ENCODE data around the gene PMF1.
A peak's percentile ranks its signal among the peaks of the same experiment; 100 is the strongest.

PMF1 gene

GRCh38 chr1:156236164-156236563, 23.4 kb downstream of the PMF1 start:
- DNase-seq (ENCODE audit: low read depth) = no peak

- no peak for DNase-seq (ENCODE audit: low read depth)
Observed at GRCh38 chr1:156238248-156238647, 25.4 kb downstream of the PMF1 start.

GRCh38 chr1:156241311-156241811, 28.6 kb downstream of the PMF1 start:
- DNase-seq (ENCODE audit: low read depth) = peak; percentile 72

- no peak for DNase-seq (ENCODE audit: low read depth)
Observed at GRCh38 chr1:156241926-156242325, 29.1 kb downstream of the PMF1 start, which contains the start of gene BGLAP. BGLAP (plus strand) TSS chr1:156242184; CDS start chr1:156242232, 48 bp downstream.

- DNase-seq (ENCODE audit: low read depth) = no peak
Observed at GRCh38 chr1:156242738-156243137, 29.9 kb downstream of the PMF1 start.

DNA sequence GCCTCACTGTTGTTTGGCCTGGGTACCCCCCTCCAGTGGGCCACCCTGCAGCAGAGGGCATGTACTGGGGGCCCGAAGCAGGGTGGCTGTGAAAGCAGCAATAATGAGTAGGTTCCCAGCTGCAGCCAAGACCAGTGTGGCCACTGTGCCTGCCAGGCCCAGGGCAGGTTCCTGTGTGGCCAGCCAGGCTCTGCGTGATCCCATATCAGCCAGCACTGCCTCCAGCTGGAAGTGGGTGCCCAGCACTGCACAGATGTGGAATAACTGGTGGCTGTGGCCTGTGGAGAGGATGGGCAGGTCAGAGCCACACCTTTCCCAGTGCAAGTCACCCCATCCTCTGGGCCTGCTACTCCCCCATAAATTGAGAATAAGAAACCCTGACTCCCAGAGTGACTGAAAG, 31.3 kb downstream of the PMF1 start:
- no peak for DNase-seq (ENCODE audit: low read depth)

DNA sequence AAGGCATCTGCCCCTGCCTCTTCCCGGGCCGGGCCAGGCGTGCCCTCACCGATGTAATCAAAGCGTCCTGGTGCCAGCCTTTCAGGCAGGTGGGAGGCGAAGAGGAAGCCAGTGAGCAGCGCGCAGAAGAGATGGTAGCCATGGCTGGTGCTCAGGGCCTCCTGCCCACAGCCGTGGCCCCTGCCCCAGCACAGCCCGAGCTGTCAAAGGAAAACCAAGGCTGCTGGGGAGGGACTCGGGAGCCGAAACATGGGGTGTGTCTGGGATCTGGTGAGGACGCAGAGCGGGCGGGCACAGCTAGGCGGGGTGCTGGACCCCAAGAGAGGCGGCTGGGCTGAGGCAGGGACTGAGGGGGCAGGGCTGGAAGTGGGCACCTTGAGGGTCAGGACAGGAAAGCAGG, 31.9 kb downstream of the PMF1 start:
- no peak for DNase-seq (ENCODE audit: low read depth)

DNA sequence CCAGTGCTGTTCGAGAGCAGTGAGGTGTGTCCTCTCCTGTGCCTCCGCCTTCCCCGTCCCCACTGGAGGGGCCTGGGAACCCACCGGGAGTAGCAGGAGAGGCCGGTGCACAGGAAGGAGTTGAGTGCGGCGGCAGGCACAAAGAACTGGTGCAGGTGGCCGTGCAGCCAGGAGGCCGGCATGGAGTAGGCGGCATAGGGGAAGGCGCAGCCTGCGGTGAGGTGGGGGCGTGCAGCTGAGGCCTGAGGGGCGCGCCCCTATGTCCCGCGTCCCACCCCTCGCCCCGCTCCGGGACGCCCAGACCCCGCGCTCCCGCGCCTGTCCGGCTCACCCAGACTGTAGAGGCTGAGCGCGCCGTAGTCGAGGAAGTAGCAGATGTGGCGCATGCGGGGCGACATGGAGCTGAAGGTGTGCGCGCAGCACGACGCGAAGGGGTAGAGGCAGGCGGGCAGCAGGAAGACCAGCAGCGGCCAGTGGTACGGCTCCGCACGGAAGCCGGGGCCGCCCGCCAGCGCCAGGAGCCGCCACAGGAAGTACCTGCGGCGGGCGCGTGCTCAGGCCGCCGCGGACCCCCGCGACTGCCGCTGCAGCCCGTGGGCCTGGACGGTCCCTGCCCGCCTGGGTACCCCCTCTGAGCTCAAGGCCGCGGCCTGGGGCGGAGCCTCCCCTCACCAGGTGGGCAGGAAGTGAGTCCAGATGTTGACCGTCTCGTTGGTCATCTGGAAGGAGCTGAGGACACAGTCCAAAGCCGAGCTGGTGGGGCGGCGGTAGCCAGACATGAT, 32.8 kb downstream of the PMF1 start:
- peak; percentile 33 for DNase-seq (ENCODE audit: low read depth)

DNA sequence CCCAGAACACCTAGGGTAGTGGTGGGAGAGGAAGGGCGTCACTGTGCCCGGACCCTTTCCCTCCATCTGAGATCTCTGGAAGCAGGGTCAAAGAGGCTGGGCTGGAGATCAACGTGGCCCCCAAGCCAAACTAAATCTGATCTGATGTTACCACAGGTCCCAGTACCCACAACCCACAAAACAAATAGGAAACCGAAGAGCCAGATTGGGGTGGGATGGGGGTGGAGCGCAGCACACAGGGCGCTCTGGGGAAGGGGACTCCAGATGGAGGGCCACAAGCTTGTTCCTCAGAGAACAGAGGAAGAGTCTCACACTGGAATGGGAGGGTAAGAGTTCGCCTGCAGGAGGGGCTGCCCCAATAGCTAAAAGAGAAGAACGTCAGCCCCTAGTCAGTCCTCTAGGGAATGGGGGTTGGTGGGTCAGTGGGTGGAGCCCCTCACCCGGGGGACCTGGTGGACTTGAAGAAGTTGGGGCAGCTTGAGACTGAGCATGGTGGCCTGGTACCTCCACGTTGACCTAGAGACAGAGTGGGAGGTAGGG, 33.5 kb downstream of the PMF1 start:
- DNase-seq (ENCODE audit: low read depth) = no peak

DNA sequence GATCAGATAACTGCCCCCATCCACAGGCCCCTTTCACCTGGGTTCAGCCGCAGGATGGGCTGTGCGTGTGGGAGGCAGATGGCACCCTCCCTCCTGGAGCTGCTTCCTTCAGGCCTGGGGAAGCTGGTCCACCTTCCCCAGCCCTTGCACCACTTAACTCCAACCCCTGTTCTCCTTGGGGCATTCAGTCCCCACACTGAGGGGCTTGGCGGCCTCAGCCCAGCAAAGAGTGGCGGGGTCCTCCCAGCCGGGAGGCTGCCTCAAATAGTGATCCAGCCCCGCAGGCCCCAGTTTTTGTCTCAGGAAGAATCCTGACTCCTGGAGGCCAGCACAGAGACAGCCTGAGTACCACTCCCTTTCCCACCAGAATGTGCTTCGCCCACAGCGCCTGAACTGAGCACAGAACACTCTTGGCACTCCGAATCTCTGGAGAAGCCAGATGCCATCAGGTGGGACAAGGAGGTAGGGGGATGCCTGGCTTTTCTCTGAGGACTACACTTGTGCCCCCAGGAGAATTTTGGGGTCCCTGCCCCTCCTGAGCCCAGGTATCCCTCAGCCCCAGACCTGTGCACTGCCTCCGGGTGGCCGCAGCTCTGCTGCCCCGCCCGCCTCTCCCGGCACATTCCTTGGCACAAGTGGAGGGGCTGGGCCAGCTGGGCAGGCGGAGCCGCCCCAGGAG, 34.1 kb downstream of the PMF1 start:
- DNase-seq (ENCODE audit: low read depth) = peak; percentile 26

DNA sequence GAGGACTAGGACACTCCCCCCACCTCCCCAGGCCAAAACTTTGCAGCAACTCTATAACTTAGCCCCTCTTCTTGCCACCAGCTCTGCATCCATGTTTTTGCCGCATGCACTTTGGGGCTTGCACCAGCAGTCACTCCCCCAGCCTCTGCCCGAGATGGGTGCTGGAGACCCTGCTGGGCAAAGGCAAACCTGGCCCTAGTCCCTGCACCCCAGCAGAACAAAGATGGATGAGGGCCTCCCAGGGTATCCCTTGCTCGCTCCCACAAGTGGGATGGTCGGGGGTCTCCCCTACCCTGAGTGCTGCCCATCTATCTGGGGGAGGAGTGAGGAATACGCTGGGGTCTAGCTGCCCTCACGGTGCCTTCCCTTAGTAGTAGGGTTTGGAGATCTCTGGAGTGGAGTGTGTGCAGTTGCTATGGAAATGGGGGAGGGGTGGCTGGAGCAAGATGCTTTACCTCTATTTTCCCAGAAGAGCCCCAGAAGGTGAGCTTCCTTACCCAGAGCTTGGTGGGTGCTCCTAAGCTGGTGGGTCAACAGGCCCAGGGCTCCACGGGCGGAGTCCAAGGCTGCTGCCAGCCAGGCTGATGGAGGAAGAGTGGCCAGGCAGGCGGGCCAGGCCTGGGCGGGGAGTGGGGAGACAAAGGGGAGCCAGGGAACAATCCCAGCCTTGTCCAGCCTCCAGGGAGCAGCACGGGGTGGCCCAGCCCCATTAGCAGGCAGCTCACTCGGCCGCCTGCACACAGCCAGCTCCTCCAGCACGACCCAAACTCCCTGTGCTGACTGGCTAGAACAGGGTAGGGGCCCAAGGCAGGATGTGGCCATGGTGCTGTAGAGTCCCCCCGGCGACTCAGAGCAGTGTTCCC, 34.9 kb downstream of the PMF1 start, which contains the start of gene PAQR6:
Gene PAQR6 (minus strand): TSS at position 597 of the 863 bp plus-strand sequence. CDS start 1,325 bp downstream, outside the sequence.
- DNase-seq (ENCODE audit: low read depth) = peak; percentile 18

- no peak for DNase-seq (ENCODE audit: low read depth)
Observed at GRCh38 chr1:156248323-156248683, 35.5 kb downstream of the PMF1 start.

DNA sequence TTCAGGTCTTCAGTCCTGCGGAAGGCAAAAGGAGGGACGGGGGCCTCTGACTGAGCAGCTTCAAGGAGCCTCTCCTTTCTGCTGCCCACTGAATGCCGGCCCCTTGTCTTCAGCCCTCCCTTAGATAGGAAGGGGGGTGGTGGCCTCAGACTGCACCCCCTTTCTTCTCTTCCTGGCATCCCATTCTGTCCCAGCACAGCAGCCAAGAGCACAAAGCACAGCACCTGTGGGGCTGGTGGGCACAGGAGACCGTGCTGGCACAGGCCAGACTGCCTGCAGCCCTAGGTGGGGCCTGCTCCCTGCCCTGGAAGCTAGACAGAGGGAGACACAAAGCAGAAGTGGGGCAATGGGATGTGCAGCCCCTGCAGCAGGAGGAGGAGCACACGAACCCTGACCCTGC, 36.8 kb downstream of the PMF1 start:
- DNase-seq (ENCODE audit: low read depth) = no peak

DNA sequence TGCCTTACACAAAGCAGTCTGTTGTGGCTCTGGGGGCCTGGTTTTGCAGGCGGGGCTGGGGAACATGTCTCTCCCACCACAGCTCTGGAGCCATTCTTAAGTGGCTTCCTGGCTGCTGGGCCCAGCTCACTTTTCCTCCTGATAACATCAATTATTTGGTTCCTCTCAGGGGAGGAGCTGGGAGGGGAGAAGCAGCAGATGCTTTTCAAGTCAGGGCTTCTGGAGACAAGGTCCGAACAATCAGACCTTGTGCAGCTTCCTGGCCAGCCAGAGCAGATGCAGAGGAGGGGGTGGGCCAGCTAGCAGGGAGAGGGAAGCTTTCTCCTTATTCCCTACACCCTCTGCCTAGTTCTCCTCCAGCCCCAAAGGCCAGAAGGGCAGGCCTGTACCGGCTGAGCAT, 38.7 kb downstream of the PMF1 start:
- DNase-seq (ENCODE audit: low read depth) = no peak

GRCh38 chr1:156253634-156254033, 40.8 kb downstream of the PMF1 start:
- no peak for DNase-seq (ENCODE audit: low read depth)

DNA sequence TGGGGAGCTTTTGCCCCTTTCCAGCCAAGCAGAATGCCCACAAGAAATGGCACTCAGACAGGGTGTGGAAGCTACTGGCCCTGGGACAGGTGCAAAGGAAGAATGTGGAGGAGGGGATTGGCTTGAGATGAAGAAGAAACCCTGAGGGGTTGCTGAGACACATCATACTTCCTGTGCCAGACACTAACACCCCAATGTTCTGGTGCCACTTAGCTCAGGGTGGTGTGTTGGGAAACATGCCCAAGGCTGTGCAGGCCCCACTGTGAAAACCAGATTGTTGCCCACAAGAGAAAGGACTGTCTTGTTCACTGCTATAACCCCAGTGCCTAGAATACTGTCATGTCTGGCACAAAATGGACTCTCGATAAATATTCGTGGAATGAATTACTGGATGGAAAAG, 44.9 kb downstream of the PMF1 start:
- DNase-seq (ENCODE audit: low read depth) = no peak

DNA sequence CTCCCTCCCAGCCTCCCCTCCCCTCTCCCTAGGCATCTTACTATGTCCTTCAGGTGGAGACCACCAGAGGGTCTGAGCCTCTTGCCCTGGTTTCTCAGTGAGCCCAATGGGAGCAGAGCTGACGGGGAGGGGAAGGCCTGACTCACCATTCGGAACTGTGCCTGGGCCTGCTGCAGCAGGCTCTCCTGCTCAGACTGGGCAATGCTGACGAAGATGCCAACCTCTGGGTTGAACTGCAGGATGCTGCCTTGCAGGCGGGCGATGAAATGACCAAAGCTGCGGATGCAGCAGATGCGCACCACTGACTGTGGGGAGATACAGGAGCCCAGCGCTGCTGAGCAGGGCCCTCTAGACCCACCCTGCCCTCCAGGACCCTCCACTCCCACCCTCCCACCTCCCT, 46.1 kb downstream of the PMF1 start:
- DNase-seq (ENCODE audit: low read depth) = no peak

GRCh38 chr1:156259805-156260204, 47.0 kb downstream of the PMF1 start:
- peak; percentile 38 for DNase-seq (ENCODE audit: low read depth)

GRCh38 chr1:156260896-156261295, 48.1 kb downstream of the PMF1 start:
- DNase-seq (ENCODE audit: low read depth) = no peak

GRCh38 chr1:156262461-156263287, 49.9 kb downstream of the PMF1 start:
- DNase-seq (ENCODE audit: low read depth) = peak; percentile 90

GRCh38 chr1:156263288-156263655, 50.5 kb downstream of the PMF1 start:
- no peak for DNase-seq (ENCODE audit: low read depth)

All from ELR (cell line).